OCI-LY1 (cell line): Measurements from ENCODE around the gene SVOP.

ENCODE experiments used
- EZH2 ChIP-seq: fragments of 200-600 bp; sonication (generic), shearing (Covaris generic); IDR thresholded peaks from 2 replicates; pipeline ENCODE4 v1.8.0; 2017; ENCODE audit warnings: borderline replicate concordance, mixed run types, mild to moderate bottlenecking, antibody characterized with exemption, low read length, moderate library complexity, mixed read lengths
- TF ChIP-seq, protein P1 (sequence below): fragments of 200-600 bp; sonication (generic), shearing (Covaris generic); IDR thresholded peaks from 2 replicates; pipeline ENCODE4 v1.5.1; 2017; ENCODE audit warnings: mild to moderate bottlenecking, antibody characterized with exemption, low read length, moderate library complexity, mixed read lengths

DNA sequence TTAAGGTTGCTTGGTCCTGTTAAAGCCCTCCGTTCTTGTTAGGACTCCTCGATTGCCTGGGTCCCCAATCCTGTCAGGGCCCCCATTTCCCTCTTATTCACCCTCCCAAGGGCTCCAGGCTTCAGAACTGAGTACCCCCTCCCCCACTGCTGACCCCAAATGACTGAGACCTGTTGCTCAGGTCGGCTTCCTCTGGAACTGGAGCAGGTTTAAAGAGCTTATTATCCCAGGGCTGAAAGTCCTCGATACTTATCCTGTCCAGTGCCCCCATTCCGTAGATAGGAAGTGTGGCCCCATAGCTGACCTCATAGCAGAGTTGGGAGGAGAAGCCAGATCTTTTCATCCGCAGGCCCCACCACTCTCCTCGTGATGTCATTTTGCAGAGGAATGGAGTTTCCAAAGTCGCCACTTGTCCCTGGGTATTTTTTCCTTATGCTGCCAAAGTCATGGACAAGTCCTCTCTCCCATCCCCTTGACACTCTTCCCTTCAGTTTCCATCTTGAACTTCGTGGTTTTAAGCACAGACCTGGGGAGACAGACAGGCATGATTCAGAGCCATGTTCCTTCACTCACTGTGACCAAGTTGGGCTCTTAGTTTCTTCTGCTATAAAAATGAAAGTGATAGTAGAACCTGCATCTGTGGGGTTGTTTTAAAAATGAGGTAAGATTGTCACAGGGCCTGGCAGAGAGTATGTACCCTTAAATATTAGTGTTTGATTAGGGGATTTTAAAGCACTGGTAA is 32.7 kb upstream of the SVOP start:
- no peak for TF ChIP-seq EZH2
- TF ChIP-seq, protein P1, sequence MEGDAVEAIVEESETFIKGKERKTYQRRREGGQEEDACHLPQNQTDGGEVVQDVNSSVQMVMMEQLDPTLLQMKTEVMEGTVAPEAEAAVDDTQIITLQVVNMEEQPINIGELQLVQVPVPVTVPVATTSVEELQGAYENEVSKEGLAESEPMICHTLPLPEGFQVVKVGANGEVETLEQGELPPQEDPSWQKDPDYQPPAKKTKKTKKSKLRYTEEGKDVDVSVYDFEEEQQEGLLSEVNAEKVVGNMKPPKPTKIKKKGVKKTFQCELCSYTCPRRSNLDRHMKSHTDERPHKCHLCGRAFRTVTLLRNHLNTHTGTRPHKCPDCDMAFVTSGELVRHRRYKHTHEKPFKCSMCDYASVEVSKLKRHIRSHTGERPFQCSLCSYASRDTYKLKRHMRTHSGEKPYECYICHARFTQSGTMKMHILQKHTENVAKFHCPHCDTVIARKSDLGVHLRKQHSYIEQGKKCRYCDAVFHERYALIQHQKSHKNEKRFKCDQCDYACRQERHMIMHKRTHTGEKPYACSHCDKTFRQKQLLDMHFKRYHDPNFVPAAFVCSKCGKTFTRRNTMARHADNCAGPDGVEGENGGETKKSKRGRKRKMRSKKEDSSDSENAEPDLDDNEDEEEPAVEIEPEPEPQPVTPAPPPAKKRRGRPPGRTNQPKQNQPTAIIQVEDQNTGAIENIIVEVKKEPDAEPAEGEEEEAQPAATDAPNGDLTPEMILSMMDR = no peak
